Measurements from ENCODE around the gene TIMM13. TPM values are rescaled to one million over a fixed set of nuclear protein-coding genes. Genes with fewer than 3 reads are reported as not detected.

TIMM13 gene
- total and polyA plus RNA-seq, 2 of the 8 experiments (the other 6 are each of a cell fraction or from before 2014, with no cell fraction given) = 270 to 275 TPM

- no peak overlapping the region for H3K4me3 ChIP-seq (ENCODE audit: extremely low read depth in 1 of 4, insufficient read depth in 2 of 4, low read depth in 3 of 4, low read length in 4 of 4)
- peaks cover 9% of the 10 kb centered on the region for H3K79me1 ChIP-seq (ENCODE audit: low read depth, low read length)
- 93% methylated on average over 19 of the region's 19 CpGs; no CpG with 5 or more reads in 1 of the 2 experiments for WGBS, 2 experiments (ENCODE audit: extremely low coverage in 1 of 2, insufficient coverage in 1 of 2, insufficient read length in 1 of 2, insufficient replicate concordance in 2 of 2, low coverage in 1 of 2, low lambda C conversion rate in 2 of 2, missing lambda C conversion rate in 1 of 2)
- H3K79me2 ChIP-seq (ENCODE audit: control insufficient read depth in 1 of 2, insufficient read depth in 2 of 2, low read length in 2 of 2) = peaks cover 3 to 64% of the 10 kb centered on the region in 2 experiments; a peak in 3 of 4 replicates
- DNase-seq (ENCODE audit: low read depth in 1 of 2, low spot score in 2 of 2) = no peak
- H3K4me2 ChIP-seq (ENCODE audit: insufficient read depth in 1 of 2, low read depth in 2 of 2, low read length in 2 of 2) = no peak overlapping the region
- no peak overlapping the region for H3K56ac ChIP-seq (replicated peaks; ENCODE audit: insufficient read length, low read depth, low read length)
- H3K9me3 ChIP-seq (ENCODE audit: insufficient read depth in 2 of 2, low read depth in 1 of 2, low read length in 1 of 2) = no peaks in the 10 kb centered on the region
- no peak overlapping the region for H4K8ac ChIP-seq (ENCODE audit: extremely low read depth, insufficient read depth, low read length)
- H2BK15ac ChIP-seq (ENCODE audit: low read length) = no peak overlapping the region
- H2AK5ac ChIP-seq (ENCODE audit: low read depth, low read length) = no peak overlapping the region
- no peak overlapping the region for H3K4ac ChIP-seq (replicated peaks; ENCODE audit: insufficient read length, low read depth, low read length)
- no peaks in the 10 kb centered on the region for H3K27me3 ChIP-seq (replicated peaks in 1 of 4; ENCODE audit: control insufficient read depth in 3 of 4, extremely low read depth in 1 of 4, insufficient read depth in 3 of 4, low read length in 3 of 4)
- CTCF ChIA-PET (ENCODE audit: partially characterized antibody) = interaction anchor here (0.7 to 1.5 kb wide), 3 partner anchors 9 to 37 kb away, joined by 3 read pairs; no protein-coding TSS in a partner anchor
- no peak overlapping the region for H3K27ac ChIP-seq (ENCODE audit: low read depth, low read length)
- H3K18ac ChIP-seq (ENCODE audit: extremely low read depth, low read length) = no peak overlapping the region
- no peak overlapping the region for H3K23ac ChIP-seq (ENCODE audit: insufficient read length)
- peaks cover 6 to 32% (median 21%) of the 10 kb centered on the region in 4 experiments for H3K36me3 ChIP-seq (ENCODE audit: control insufficient read depth in 2 of 4, insufficient read depth in 4 of 4, low read length in 3 of 4)
- H3K23me2 ChIP-seq (ENCODE audit: low read depth, low read length) = no peaks in the 10 kb centered on the region
- FAIRE-seq = no peak
- no peak overlapping the region for H4K5ac ChIP-seq (ENCODE audit: insufficient read length, low read depth, low read length)
- no peak overlapping the region for H2BK120ac ChIP-seq (replicated peaks; ENCODE audit: low read depth, low read length)
- H2BK20ac ChIP-seq (ENCODE audit: low read length) = no peak overlapping the region
- H3K14ac ChIP-seq (ENCODE audit: insufficient read length) = no peak overlapping the region
- no peak overlapping the region for H4K91ac ChIP-seq (replicated peaks; ENCODE audit: insufficient read length, low read length)
- peaks cover 0 to 7% (median 0%) of the 10 kb centered on the region in 4 experiments; a peak in 1 of 7 replicates for H3K4me1 ChIP-seq (replicated peaks in 1 of 4; ENCODE audit: control insufficient read depth in 3 of 4, insufficient read depth in 4 of 4, low read length in 3 of 4)
- no peak overlapping the region for H2AFZ ChIP-seq (ENCODE audit: low read length)
- H3K9ac ChIP-seq (replicated peaks in 1 of 4; ENCODE audit: extremely low read depth in 1 of 4, low read depth in 3 of 4, low read length in 3 of 4) = no peak overlapping the region; a peak in 1 of 7 replicates
- TF ChIP-seq BACH1 (IDR thresholded peaks at IDR 0.05; ENCODE audit: low read length) (no peak), SAP30 (IDR thresholded peaks at IDR 0.05; ENCODE audit: insufficient read depth, insufficient replicate concordance, low read length) (no peak), JUN (IDR thresholded peaks at IDR 0.05; ENCODE audit: low read depth, low read length) (no peak), TEAD4 (IDR thresholded peaks at IDR 0.05; ENCODE audit: low read depth, low read length) (no peak), TAF1 (IDR thresholded peaks at IDR 0.05; ENCODE audit: low read depth, low read length) (no peak), SP1 (IDR thresholded peaks at IDR 0.05; ENCODE audit: low read depth, low read length) (no peak), POLR2AphosphoS5 (IDR thresholded peaks at IDR 0.05; ENCODE audit: low read depth, low read length) (no peak), RAD21 (IDR thresholded peaks at IDR 0.05 in 1 of 2, conservative IDR thresholded peaks at IDR 0.05 in 1 of 2; ENCODE audit: low read depth in 2 of 2, low read length in 2 of 2) (no peak), RFX5 (IDR thresholded peaks at IDR 0.05; ENCODE audit: borderline replicate concordance, low read depth, low read length) (no peak)
- peaks cover 34 to 46% of the 10 kb centered on the region in 2 experiments for H4K20me1 ChIP-seq (replicated peaks in 1 of 2; ENCODE audit: control insufficient read depth in 1 of 2, insufficient read depth in 2 of 2, low read length in 2 of 2)
- POLR2A ChIA-PET (ENCODE audit: partially characterized antibody) = interaction anchor here (1.2 to 9.5 kb wide), 3 partner anchors 10 to 147 kb away, joined by 3 to 84 read pairs (median 7); partner anchors contain the start of genes LMNB2 and TIMM13
- H2BK12ac ChIP-seq (ENCODE audit: low read depth, low read length) = no peak overlapping the region
- no peak overlapping the region for H2BK5ac ChIP-seq (ENCODE audit: low read depth, low read length)
Measured at GRCh38 chr19:2446381-2446780, 19.0 kb upstream of the TIMM13 start.

Data from H1 (cell line).